Measurements from ENCODE around the gene PCDHA8. TPM values are rescaled to one million over a fixed set of nuclear protein-coding genes. Genes with fewer than 3 reads are reported as not detected.
"Not testable (repeated sequence)": the region's sequence is repeated elsewhere in the genome, so short reads cannot be mapped to it uniquely, and the experiment has no call there.

Gene PCDHA8
- total RNA-seq: 1 to 10 TPM in 1 of 4 donors, not detected in 3; 5.0 TPM

GRCh38 chr5:140840978-140841962 is at the start of gene PCDHA8:
PCDHA8 (plus strand) TSS chr5:140841187; CDS start chr5:140841322, 135 bp downstream.
- H3K36me3 ChIP-seq: no peaks in the 10 kb centered on the region
- H3K27ac ChIP-seq: no peak within 1 kb of the TSS
- no peak for DNase-seq
- peaks cover 0 to 16% (median 3%) of the 10 kb centered on the region in 4 donors for H3K9me3 ChIP-seq
- no peaks in the 10 kb centered on the region for H3K4me1 ChIP-seq
- no peaks in the 10 kb centered on the region for H3K27me3 ChIP-seq
- no peak for TF ChIP-seq POLR2A (IDR thresholded peaks at IDR 0.05)
- no peak for TF ChIP-seq CTCF (IDR thresholded peaks at IDR 0.05)
- H3K4me3 ChIP-seq: no peak within 1 kb of the TSS

- no peaks in the 10 kb centered on the region for H3K27me3 ChIP-seq
- H3K36me3 ChIP-seq: no peaks in the 10 kb centered on the region
- peak within 1 kb of the TSS in 1 of 4 donors; percentile 9 for H3K4me3 ChIP-seq
- H3K27ac ChIP-seq: no peak within 1 kb of the TSS
- no peak for TF ChIP-seq CTCF (IDR thresholded peaks at IDR 0.05)
- TF ChIP-seq POLR2A (IDR thresholded peaks at IDR 0.05): no peak
- peaks cover 0 to 28% (median 5%) of the 10 kb centered on the region in 4 donors for H3K9me3 ChIP-seq
- DNase-seq: no peak
- H3K4me1 ChIP-seq: no peaks in the 10 kb centered on the region
Observed at GRCh38 chr5:140794595-140795258, 46.3 kb upstream of the PCDHA8 start, which contains the start of gene PCDHA2. PCDHA2 (plus strand) TSS chr5:140794852.

GRCh38 chr5:140795259-140795641 is 45.7 kb upstream of the PCDHA8 start:
- Histone ChIP-seq H3K4me3 (peak overlapping the region in 1 of 4 donors; percentile 9), H3K9me3 (peaks cover 0 to 28% (median 5%) of the 10 kb centered on the region in 4 donors)

GRCh38 chr5:140796072-140796717 is 44.8 kb upstream of the PCDHA8 start:
- H3K4me1 ChIP-seq, H3K27ac ChIP-seq, H3K36me3 ChIP-seq, H3K4me3 ChIP-seq, H3K27me3 ChIP-seq, DNase-seq: not testable (repeated sequence)
- peaks cover 0 to 33% (median 5%) of the 10 kb centered on the region in 4 donors for H3K9me3 ChIP-seq

More at GRCh38 chr5:140795259-140795641, 45.7 kb upstream of the PCDHA8 start:
- H3K36me3 ChIP-seq: no peaks in the 10 kb centered on the region
- no peaks in the 10 kb centered on the region for H3K27me3 ChIP-seq
- no peak overlapping the region for H3K27ac ChIP-seq
- no peak for DNase-seq
- no peak for TF ChIP-seq CTCF (IDR thresholded peaks at IDR 0.05)
- TF ChIP-seq POLR2A (IDR thresholded peaks at IDR 0.05): no peak
- H3K4me1 ChIP-seq: no peaks in the 10 kb centered on the region

- no peak for DNase-seq
- H3K9me3 ChIP-seq: peaks cover 0 to 36% (median 5%) of the 10 kb centered on the region in 4 donors
- TF ChIP-seq CTCF (IDR thresholded peaks at IDR 0.05) (no peak), POLR2A (IDR thresholded peaks at IDR 0.05) (no peak)
Observed at GRCh38 chr5:140796718-140797095, 44.3 kb upstream of the PCDHA8 start.

More at GRCh38 chr5:140796718-140797095, 44.3 kb upstream of the PCDHA8 start:
- H3K4me1 ChIP-seq: no peaks in the 10 kb centered on the region
- no peaks in the 10 kb centered on the region for H3K36me3 ChIP-seq
- no peaks in the 10 kb centered on the region for H3K27me3 ChIP-seq
- H3K27ac ChIP-seq: no peak overlapping the region
- H3K4me3 ChIP-seq: no peak overlapping the region
